CD4-positive, alpha-beta T cell treated with Interleukin-4 for 1 hour (primary cell): ENCODE measurements around the gene XRCC2.
A peak's percentile ranks its signal among the peaks of the same experiment; 100 is the strongest.
"Not testable (repeated sequence)": the region's sequence is repeated elsewhere in the genome, so short reads cannot be mapped to it uniquely, and the experiment has no call there.

ENCODE experiments used
- DNase-seq, 2 donors: peaks; one replicate each; pipeline ENCODE4 v3.0.0-alpha.2; 2020 to 2022

XRCC2 gene

DNA sequence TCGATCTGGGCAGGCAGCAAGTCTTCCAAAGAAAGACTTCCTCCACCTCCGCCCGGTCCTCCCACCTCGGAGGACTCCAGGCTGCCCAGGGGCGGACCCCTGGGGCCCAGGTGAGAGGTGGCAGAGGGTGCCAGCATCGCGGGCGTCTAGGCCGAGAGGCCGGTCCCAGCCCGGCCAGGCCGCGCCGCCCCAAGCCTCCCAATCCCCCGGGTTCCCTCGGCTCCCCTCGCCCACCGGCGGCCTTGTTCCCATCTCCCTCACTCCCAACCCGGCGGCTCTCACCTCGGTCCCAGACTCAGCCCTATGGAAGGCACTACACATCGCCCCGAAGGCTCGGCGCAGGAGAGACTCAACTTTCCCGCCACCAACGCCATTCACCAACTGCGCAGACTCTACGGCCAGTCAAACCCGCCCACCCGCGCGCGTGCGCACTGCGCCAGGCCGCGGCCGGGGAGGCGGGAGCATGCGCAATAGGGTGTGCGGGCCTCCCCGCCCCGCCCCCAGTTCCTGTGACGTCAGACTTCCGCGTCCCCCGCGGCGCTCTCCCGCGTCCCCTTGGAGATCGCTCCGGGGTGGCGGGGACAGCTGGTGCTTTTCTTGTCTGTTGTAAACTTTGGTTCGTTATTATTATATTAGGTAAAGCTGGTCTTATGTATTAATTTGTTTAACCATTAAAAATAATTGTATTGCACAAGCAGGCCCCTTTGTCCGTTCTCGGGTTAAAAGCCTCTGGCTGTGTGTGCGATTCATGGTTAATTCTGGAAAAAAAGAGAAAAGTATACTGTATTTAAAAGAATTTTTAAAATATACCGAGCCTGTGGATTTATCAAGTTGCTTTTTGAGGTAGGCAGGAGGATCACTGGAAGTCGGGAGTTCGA lies at the start of gene XRCC2:
Gene XRCC2, minus strand, starts transcription at position 383 of the 878 bp plus-strand sequence. Its CDS starts 62 bp downstream, at position 321.
- DNase-seq, result peak; percentile 91 to 95

DNA sequence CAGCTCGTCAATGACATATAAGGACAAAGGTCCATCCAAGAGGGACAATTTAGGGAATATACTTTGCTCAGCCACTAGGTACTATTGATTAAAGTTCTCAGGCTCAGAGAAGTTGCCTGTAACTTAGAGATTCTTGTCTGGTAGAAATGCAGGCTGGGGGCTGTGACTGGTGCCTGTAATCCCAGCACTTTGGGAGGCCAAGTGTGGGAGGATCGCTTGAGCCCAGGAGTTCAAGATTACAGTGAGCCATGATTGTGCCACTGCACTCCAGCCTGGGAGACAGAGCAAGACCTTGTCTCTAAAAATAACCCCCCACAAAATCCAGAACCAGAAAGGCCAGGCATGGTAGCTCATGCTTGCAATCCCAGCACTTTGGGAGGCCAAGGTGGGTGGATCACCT lies 47.4 kb upstream of the XRCC2 start:
- DNase-seq, result no peak

DNA sequence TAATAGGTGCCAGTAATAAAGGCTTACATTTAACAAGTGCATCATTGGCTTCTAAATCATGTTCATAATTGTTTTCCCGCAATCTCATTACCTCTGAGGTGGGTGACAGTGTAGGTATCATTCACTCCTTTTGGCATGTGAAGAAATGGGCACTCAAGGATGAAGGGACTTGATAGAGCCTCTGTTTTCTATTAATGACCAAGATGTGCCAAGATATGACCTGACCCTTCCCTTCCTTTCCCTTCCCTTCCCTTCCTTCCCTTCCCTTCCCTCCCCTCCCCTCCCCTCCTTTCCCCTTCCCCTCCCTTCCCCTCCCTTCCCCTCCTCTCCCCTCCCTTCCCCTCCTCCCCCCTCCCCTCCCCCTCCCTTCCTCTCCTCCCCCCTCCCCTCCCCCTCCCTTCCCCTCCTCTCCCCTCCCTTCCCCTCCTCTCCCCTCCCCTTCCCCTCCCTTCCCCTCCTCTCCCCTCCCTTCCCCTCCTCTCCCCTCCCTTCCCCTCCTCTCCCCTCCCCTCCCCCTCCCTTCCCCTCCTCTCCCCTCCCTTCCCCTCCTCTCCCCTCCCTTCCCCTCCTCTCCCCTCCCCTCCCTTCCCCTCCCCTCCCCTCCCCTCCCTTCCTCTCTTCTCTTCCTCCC lies 36.6 kb upstream of the XRCC2 start:
- not testable (repeated sequence) for DNase-seq

DNA sequence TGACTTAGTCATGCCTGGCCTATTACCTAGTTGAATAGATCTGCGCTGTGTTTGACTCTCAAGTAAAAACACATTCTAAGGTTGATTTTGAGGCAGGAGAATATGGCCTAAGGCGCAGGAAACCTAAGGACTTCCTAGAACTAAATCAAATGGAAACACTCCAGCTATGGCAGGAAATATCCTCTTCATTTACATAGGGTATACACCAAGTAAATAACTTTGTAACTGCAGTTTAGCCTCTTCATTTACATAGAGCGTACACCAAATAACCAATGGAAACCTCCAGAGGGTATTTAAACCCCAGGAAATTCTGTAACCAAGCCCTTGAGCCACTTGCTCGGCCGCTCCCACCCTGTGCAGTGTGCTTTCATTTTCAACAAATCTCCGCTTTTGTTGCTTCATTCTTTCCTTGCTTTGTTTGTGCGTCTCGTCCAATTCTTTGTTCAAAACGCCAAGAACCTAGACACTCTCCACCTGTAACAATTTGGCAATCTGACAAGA lies 35.6 kb upstream of the XRCC2 start:
- DNase-seq, result no peak

DNA sequence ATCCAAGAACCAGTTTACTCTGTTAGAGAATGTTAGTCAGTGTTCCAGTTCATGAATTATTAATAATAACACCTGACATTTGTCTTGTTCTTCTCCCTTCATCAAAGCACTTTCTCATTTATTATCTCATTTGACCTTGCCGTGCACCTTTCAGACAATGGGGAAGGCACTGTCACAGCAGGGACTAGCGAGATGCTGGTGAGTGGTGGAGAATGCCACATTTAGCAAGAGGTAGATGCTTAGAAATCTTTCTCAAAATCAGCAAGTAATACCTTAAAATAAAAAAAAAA lies 34.2 kb upstream of the XRCC2 start:
- no peak for DNase-seq

DNA sequence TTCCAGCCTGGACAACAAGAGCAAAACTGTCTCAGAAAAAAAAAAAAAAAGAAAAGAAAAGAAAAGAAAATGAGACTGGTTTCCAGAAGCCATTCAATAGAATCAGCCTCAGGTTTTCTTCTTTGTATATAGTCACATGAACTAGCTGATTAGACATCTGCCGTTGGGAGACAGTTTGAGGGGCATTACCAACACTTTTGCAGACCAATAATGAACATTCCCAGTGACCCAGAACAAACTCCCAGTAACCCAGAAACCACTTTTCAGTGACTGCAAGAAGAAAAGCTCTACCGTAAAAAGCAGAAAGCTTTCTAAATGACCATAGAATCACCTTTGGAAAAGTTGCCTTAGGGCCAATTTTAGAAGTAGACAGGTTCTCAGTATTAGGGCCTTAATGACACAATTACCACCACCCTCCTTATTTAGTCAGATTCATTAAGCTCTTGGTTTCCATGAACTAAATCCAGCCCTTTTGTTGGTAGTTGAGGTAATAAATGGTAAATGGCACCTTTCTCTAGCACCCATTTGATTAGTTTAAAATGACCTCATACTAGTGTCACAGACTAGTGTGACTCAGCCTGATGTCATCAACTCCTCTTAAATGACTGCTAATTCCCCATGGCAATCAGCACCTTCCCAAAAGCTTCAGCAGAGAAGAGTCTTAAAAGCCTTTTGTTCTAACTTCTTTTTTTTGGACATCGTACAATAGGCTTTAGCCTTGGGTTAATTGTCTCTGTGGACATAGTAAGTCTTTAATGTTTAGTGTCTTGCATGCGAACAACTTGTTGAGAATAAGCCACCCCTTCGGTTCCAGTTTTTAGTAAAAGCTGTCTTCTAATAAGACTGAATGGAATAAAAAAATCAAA lies 33.6 kb upstream of the XRCC2 start:
- DNase-seq, result no peak

DNA sequence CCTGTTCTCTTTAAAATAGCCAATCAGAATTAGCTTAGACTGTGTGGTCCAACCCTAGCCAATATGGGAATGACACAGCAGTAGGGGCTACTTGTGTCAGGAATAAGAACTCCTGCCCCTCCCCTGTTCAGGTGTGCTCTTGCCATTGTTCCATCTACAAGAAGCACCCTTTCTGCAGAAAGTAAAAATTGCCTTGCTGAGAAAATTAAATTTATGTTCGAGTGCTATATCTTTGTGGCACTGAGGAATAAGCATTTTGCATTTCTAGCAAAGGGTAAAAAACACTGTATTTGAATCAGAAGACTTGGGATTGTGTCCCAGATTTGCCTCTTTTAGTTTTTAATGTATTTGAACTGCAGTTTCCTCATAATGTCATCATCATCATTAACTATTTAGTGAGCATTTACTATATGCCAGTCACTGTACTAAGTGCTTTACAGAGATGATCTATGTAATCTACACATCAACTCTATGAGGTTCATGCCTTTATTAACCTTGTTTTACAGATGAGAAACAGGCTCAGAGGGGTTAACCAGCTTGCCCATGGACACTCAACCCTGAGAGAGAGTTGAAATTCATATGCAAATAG lies 28.9 kb upstream of the XRCC2 start:
- DNase-seq, result no peak

DNA sequence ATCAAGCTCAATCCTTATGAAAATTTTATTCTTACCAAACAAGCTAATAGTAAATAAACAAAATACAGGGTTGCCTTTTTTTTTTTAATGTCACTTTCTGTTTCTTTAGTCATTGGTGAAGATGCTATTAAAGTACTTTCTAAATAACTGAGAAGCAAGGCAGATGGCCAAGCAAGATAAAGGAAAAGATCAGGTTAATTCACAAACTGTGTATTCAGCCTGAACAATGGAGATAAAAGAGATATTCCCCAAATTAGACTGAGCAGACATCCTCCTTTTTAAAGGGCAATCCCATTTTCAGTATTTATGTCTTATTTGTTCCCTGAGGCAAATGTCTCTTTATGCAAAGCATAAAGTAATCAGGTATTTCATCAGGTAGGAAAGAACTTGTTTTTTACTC lies 23.1 kb upstream of the XRCC2 start:
- no peak for DNase-seq

DNA sequence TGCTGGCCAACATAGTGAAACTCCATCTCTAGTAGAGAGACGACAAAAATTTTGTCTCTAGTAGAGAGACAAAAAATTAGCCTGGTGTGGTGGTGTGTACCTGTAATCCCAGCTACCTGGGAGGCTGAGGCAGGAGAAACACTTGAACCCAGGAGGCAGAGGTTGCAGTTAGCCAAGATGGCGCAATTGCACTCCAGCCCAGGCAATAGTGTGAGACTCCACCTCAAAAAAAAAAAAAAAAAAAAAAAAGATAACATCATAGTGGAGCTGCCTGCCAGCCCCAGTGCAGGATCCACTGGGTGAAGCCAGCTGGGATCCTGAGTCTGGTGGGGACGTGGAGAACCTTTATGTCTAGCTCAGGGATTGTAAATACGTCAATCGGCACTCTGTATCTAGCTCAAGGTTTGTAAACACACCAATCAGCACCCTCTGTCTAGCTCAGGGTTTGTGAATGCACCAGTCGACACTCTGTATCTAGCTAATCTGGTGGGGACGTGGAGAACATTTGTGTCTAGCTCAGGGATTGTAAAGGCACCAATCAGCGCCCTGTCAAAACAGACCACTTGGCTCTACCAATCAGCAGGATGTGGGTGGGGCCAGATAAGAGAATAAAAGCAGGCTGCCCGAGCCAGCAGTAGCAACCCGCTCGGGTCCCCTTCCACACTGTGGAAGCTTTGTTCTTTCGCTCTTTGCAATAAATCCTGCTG lies 21.5 kb upstream of the XRCC2 start:
- not testable (repeated sequence) for DNase-seq

DNA sequence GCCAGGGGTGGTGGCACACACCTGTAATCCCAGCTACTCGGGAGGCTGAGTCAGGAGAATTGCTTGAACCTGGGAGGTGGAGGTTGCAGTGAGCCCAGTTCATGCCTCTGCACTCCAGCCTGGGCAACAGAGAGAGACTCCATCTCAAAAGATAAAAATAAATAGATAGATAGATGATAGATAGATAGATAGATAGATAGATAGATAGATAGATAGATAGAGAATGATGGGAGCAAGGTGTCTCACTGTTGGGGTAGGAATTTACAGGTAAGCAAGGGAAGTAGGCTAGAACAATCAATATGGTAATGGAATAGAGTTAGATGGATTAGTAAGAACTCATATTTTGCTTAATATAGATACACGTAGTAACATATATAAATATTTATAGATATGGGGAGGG lies 16.3 kb upstream of the XRCC2 start:
- not testable (repeated sequence) for DNase-seq

DNA sequence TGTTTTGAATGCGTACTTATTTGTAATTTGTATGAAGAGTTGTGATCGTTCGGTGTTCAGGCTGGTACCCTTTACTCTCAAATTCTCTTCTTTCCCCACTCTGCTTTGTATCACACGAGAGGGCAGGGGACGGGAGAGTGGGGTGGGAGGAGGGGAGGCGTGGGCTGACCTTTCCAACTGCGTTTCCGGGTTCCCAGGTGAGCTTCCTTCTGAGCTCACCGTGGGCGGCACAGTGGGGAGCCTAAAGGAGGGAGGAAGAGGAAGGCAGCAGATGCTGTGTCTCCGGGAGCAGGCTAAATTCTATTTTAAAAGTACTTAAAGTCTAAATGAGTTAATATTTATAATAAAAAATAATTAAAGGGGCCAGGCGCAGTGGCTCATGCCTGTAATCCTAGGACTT lies 7.4 kb upstream of the XRCC2 start:
- DNase-seq, result no peak

DNA sequence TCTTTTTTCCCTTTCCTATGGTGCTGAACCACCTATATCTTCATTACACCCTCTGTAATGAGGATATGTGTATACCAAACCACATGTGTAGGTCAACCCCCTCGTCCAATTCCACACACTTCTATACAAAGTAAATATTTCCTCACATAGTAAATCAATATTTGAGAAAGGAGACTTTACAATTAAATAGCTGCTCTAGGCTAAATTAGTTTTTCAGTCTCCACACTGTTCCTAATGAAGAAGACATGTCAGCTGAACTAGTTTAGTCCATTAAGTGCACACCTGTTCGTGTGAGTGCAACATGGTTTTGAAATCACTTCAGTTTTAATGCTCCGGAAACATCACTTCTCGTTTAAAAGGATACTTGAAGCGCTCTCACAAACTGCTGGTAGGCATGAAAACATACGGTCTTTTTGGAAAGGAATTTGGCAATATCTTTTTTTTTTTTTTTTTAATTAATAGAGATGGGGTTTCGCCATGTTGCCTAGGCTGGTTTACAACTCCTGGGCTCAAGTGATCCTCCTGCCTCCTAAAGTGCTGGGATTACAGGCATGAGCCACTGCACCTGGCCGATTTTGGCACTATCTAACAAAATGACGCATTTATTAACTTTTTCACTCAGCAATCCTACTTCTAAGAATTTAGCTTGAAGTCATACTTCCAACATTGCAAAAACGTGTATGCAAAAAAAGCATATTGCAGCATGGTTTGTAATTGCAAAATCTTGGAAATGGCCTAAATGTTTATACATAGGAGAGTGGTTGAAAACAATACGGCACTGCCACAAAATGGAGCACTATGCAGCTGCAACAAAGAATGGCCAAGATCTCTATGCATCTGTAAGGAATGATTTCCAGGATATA lies 2.1 kb upstream of the XRCC2 start:
- no peak for DNase-seq

DNA sequence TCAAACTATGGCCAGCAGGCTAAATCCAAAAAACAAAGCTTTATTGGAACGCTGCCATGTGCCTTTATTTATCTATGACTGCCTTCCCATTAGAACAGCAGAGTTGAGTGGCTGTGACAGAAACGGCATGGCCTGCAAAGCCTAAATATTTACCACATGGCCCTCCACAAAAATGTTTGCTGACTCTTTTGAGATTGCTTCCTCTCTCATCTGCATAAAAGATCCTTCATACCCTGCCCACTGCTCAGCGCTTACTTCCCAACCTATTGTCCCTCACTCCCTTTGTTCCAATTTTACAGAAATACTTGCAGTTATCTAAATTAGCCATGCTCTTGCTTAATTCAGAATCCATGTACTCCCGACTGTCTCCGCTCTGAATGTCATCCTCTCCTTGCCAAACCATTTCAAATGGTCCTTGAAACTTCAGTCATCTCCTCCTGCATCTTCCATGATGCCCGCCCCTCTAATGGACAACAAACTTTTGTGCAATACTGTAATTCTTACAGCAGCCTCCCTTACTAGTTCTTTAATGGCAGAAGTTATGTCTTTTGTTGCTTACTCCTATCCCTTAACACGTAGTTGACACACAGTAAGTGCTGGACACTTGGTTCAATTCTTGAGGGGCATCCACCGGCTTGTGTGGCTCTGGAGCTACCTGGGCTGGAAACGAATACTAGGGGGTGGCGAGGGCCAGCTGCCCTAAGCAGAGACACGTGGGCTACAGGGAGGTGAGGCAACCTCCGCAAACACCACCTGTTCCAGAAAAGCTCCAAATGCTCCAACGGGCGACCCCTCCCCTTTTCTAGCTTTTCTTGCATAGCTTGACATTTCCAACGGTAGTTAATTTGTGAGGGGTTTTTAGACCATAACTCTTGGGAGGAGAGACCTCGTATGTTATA lies 832 bp downstream of the XRCC2 start:
- DNase-seq, result no peak

DNA sequence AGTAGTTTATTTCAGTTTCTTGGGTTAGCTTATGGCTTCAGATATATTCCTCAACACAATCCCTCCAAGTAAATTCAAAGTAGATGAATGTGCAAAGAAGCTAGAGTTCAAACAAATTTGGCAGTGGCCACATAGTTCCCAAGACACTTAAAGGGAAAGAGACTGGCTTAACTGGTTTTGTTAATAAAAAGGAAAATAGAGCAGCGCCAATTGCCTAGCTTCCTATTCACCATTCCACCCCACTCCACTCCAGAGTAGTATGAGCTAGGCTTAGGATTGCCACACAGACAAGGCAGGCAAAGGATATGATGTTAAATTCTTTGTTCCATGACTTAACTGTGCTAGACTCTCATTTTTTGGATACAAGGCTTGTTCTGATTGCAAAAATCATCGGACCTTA lies 2.0 kb downstream of the XRCC2 start:
- DNase-seq, result no peak

DNA sequence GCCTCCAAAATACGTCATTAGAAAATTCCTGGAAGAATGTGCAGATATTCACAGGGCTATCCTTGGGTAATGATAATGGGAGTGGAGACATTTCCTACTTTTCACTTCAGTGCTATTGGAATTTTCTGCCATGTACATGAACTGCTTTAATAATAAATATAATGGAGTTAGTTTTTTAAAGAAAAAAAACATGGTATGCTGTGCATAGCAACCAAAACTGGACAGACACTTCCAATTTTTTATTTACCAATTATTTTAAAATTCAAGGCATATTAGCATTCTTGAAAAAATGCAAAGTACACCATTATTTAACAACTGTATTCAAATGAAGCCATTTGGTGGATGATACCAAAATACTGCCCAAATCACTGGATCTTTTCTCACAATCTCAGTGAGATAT lies 3.3 kb downstream of the XRCC2 start:
- DNase-seq, result no peak

DNA sequence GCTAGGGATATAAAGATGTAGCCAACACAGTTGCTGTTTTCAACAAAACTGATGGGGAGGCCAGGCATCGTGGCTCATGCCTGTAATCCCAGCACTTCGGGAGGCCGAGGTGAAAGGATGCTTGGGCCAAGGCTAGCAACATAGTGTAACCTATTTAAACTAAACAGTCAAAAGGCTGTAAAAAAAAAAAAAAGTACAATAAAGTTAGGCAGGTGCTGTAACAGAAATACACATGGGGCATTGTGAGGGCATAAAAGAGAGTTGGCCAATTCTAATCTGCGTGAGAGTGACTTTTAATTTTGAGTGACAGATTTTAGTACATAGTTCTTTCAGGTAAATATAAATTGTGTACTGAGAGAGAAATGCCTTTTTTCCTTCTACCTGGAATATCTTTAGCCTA lies 6.2 kb downstream of the XRCC2 start:
- no peak for DNase-seq

DNA sequence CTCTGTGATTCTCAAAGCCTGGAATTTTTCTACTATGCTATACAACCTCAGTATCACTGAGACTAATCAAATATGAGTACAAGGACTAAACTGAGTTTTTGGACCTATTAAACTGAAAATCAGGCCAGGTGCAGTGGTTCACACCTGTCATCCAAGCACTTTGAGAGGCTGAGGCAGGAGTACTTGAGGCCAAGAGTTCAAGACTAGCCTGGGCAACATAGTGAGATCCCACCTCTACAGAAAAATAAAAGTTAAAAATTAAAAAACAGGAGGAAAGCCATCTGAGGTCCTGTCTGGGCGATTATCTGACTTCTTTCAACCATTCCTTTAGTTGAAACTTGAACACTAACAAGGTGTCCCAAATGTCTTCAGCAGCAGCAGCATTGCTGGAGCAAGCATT lies 7.0 kb downstream of the XRCC2 start:
- no peak for DNase-seq

DNA sequence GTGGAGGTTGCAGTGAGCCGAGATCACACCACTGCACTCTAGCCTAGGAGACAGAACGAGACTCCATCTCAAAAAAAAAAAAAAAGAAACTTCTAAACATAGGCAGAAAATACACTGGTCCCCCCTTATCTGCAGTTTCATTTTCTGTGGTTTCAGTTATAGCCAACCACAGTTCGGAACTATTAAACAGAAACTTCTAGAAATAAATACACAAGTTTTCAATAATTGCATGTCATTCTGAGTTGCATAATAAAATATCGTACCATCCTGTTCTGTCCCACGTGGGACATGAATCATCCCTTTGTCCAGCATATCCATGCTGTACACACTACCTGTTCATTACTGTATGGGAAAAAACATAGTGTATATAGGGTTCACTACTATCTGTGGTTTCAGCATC lies 8.0 kb downstream of the XRCC2 start:
- DNase-seq, result no peak

DNA sequence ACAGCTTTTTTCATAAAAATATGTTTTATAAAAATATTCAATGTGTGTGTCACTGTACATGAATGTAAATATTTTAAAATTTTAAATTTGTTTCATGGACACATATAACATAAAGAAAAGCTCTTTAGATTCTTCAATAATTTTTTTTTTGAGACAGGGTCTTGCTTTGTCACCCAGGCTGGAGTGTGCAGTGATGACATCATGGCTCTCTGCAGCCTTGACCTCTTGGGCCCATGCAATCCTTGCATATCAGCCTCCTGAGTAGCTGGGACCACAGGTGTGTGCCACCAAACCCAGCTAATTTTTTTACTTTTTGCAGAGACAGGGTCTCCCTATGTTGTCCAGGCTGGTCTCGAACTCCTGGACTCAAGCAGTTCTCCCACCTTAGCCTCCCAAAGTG lies 9.9 kb downstream of the XRCC2 start:
- no peak for DNase-seq

DNA sequence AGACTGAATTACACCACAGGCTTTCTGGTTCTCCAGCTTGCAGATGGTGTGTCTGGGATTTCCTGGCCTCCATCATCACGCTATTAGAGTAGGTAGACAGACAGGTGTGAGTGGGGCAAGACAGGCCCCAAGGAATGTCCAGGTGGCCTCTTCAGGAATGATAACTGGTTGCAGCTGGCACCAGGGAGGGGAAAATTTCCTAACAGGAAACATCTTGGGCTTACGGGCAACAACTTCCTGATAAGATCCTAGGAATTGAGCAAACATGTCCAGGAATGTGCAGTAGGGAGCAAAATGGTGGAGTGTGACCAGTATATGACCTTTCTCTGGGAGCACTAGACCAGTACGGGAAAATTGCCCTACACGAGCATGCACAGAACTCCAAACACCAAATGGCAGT lies 11.3 kb downstream of the XRCC2 start:
- no peak for DNase-seq
